Measurements from ENCODE around the gene ACVR1C. TPM values are rescaled to one million over a fixed set of nuclear protein-coding genes. Genes with fewer than 3 reads are reported as not detected.

The ACVR1C gene
- total and polyA plus RNA-seq, 2 of the 8 experiments (the other 6 are each of a cell fraction or from before 2014, with no cell fraction given), result 0.21 to 0.52 TPM

GRCh38 chr2:157657101-157657500 is 28.4 kb upstream of the ACVR1C start (continued):
- TF ChIP-seq RNF2 (IDR thresholded peaks at IDR 0.05; ENCODE audit: borderline replicate concordance, low read depth, low read length, missing control alignments, poor library complexity, severe bottlenecking) (no peak), TAF1 (IDR thresholded peaks at IDR 0.05; ENCODE audit: low read depth, low read length) (no peak), POLR2AphosphoS5 (IDR thresholded peaks at IDR 0.05; ENCODE audit: low read depth, low read length) (no peak), SIX5 (IDR thresholded peaks at IDR 0.05; ENCODE audit: low read depth, low read length) (no peak)

Measured in H1 (cell line).